ENCODE measurements around the gene ARHGAP4.

Gene ARHGAP4

DNA sequence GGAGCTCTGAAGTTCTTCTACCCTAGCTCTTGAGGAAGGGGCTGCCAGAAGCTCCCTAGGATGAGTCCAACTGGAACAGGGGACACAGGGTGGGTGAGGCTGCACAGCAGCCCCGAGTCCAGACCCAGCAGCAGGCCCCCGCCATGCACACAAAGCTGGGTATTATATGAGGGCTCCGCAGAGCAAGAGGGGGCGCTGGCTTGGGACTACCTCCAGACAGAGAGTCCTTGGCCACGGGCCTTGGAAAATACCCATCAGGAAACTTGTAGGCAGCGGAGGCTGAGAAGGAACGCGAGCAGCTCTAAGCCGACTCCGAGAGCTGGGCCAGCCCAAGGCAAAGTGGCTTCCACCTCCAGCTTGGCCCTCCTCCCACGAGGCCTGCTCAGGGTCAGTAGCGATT, 37.5 kb upstream of the ARHGAP4 start:
- no peak for DNase-seq (ENCODE audit: low read depth, low spot score)

DNA sequence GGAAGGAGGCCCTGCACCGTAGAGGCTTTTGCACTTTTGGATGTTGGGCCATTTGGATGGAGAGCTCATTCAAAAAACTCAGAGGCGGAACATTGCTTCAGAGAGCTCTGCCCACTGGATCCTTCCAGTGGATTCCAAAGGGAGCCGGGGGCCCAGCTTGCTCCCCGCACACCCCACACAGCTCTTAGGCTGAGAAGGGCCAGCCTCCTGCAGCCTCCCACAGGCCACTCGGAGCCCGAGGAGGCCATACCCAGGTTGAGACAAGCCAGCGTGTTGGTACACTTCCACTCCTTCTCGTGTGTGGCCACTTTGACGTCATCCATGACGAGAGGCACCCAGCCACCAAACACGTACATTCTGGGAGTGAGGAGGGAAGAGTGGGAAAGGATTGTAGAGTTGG, 35.2 kb upstream of the ARHGAP4 start:
- no peak for DNase-seq (ENCODE audit: low read depth, low spot score)

DNA sequence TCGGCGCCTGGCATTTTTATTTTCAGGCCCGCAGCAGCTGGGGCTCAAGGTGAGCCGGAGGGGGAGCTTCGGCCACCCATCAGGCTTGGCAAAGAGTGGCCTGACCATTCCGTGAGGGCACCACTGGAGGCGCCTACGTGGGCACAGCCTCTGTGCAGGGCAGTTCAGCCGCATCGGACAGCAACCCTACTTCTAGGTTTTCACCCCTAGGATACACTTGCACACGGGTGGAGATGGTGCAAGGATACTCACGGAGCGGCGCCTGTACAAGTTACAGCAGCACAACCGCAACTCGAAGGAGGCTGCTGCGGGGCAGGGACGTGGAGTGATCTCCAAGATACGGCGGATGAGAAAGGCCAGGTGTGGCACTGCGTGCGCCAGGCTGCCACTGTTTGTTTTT, 34.7 kb upstream of the ARHGAP4 start:
- no peak for DNase-seq (ENCODE audit: low read depth, low spot score)

DNA sequence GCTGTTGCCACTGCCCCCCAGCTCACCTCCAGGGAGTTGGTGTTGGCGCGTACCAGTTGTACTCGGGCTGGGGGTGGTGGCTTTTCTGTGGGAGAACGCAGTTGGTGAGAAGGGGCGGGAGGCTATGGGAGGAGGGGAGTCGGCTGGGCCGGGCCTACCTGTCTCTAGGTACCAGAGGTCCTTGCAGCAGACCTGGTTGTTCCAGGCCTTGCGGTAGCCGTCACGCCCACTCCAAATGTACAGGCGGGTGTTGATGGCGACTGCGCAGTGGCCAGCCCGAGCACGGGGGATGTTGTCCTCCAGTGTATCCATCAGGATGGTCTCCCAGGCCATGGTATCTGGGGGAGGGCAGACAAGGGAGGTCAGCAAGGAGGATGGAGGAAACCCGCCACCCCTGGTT, 34.0 kb upstream of the ARHGAP4 start:
- DNase-seq (ENCODE audit: low read depth, low spot score) = no peak

DNA sequence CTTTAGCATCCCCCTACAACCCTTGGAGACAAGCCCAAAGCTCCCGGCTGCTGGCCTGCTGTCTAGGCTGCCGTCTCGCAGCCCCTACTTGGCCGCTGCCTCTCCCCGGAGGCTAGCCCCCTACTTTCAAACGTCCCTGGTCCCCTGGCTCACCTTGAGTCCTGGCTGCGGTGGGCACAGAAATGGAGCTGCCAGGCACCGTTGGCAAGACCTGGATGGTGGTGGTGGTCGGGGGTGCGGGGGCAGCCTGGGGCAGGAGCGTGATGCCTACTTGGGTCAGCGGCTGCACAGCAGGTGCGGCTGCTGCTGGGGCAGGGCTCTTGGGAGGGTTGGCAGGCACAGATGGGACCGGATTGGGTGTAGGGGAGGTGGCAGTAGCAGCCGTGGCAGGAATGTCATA, 33.6 kb upstream of the ARHGAP4 start:
- DNase-seq (ENCODE audit: low read depth, low spot score) = no peak

DNA sequence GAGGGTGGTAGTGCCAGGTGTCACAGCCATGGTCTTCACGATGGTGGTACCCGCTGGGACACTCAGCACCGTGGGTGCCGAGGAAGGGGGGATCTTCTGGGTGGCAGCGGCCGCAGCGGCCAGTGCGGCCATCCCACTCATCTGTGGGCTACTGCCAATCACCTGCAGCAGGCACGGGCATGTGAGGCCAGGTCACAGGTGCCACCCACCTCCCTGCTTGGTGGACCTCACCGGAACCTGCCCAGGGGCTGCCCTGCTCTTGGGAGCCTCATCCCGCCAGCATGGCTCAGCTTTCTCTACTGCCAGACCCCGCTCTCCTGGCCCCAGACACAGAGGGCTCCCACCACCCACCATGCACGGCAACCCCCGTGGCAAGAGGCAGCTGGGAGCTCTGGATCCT, 32.5 kb upstream of the ARHGAP4 start:
- DNase-seq (ENCODE audit: low read depth, low spot score) = no peak

DNA sequence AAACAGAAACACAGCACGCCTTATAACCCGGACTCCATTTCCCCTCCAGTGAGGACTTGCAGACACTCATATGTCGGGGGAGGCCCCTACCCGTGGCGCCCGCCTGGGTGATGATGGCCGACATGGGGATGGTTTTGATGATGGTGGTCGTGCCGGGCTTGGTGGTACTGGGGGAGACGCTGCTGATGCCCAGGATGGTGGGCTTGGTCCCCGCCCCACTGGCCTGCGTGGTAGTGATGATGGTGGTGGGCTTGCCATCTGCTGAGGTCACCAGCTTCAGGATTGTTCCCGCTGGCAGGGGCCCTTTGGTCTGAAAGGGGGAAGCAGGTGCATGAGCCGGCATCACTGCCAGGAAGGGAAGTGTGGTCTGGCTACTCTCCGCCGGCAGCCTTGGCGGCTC, 31.2 kb upstream of the ARHGAP4 start:
- no peak for DNase-seq (ENCODE audit: low read depth, low spot score)

DNA sequence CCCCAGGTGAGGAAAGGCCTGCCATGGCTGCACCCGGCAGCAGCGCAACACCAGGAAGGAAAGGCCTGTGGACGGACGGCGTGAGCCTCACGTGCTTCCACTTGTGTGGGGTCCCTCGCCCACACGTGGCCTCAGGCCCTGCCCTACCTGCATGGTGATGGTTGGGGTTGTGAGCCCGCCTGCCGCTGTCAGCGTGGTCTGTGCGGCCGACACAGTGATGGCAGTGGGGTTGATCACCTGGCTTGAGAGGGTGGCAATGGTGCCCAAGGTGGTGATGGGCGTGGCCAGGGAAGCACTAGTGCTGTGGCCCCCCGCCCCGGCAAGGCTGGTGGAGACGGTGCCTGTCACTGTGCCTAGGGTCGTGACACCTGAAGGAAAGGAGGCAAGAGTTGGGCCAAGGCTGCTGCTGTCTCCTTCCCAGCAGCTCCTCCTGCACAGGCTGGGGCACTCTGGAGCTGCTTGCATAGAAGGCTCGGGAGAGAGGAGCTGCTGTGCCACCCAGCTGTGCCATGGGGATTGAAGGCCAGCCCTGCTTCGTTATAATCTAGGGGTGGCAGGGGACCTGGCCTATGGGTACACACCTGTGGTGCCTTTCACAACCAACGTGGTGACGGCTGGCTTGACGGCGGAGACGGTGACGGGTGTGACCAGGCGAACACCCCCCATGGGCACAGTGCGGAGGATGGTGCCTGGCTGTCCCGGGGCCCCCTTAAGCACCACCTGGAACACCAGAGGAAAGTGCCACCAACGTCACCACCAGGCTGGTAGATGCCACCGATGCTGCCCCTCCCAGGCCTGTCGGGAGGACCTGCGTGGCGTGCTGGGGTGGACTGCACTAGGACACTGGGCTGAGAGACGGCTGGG, 30.2 kb upstream of the ARHGAP4 start:
- no peak for DNase-seq (ENCODE audit: low read depth, low spot score)

DNA sequence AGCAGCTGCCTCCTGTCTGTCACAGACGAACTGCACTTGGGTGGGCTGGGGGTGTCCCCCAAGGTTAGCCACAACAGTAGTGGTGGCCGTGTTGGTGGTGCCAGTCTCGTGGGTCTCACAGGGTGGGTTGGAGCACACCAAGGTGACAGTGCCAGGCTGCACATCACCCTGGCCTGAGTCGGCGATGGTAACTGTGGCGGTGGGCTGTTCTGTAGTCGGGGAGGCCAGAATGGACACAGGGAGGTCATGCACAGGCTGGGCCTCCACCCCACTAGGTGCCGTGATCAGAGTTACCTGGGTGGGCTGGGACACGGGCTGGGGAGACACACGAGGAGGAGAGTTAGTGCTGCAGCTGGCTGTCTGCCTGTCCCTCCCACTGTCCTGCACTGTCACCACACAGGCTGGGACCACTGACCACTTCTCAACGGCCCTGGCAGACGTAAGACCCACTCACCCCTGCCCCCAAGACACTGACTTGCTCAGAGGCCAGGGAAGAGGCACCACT, 29.2 kb upstream of the ARHGAP4 start:
- DNase-seq (ENCODE audit: low read depth, low spot score) = no peak

DNA sequence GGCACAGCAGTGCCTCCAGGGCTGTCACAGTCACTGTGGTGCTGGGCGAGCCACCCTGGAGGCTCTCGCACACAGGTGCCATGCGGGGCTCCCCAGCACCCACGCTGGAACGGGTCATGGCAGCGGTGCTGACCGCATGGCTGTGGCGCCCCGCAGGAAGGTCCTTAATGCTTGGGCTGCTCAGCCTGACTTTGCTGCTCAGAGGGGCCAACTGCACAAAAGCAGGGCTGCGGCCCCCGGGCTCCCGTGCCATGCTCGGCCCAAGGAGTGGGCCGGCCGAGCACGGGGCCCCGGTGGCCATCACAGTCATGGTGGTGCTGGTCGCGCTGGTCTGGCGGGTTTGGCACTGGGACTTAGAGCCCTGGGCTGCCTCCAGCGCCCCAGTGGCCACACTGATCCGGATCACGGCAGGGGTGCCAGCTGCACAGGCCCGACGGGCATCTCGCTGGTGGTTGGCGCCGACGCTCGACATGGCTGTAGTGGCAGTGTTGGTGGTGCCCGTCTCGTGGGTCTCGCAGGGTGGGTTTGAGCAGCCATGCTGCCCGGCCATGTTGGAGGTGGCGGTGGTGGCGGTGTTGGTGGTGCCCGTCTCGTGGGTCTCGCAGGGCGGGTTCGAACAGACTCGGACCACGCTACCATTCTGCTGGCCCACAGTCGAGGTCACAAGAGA, 28.6 kb upstream of the ARHGAP4 start:
- DNase-seq (ENCODE audit: low read depth, low spot score) = no peak

DNA sequence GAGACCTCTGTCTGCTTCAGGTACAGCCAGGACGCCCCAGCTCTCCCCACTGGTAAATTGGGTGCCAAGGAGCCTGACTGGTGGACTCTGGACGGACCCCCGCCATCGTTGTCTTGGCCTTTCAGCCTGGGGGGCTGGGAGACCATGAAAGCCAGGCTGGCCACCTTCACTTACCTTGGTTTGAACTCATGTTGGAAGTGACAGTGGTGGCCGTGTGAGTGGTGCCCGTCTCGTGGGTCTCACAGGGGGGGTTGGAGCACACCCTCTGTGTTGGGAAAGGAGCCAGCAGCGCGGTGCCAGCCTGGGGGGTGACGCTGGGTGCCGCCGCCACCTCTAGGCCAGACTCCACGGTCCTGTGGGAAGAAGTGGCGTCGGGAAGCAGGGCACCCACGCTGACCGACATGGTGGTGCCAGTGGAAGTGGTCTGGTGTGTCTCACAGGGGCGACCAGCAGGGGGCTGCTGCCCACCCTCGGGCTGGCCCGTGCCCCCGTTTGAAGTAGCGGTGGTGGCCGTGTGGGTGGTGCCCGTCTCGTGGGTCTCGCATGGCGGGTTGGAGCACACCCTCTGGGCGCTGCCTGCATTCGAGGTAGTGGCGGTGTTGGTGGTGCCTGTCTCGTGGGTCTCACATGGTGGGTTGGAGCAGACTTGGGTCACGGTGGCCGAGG, 28.0 kb upstream of the ARHGAP4 start:
- DNase-seq (ENCODE audit: low read depth, low spot score) = no peak

DNA sequence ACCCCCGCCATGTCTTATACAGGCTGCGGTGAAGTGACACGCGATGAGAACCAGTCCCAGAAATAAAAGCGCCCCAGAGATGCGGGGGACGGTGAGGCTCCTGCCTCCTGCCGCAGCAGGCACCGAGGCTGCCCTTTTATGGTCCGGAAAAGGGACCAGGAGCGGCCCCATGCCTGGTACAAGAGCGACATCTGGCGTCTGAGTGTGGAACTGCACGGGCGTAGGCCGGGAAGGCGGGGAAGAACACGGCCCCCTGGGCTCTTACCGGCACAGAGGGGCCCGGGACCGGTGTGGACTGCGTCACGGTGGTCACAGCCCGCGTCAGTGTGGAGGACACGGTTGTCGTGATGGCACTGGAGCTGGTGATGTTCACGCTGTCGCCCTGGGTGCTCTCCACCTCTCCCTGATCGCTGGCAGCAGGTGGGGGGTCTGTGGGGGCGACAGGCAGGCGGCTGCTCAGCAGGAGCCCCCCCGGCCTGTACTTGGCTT, 27.3 kb upstream of the ARHGAP4 start:
- peak; percentile 51 for DNase-seq (ENCODE audit: low read depth, low spot score)

DNA sequence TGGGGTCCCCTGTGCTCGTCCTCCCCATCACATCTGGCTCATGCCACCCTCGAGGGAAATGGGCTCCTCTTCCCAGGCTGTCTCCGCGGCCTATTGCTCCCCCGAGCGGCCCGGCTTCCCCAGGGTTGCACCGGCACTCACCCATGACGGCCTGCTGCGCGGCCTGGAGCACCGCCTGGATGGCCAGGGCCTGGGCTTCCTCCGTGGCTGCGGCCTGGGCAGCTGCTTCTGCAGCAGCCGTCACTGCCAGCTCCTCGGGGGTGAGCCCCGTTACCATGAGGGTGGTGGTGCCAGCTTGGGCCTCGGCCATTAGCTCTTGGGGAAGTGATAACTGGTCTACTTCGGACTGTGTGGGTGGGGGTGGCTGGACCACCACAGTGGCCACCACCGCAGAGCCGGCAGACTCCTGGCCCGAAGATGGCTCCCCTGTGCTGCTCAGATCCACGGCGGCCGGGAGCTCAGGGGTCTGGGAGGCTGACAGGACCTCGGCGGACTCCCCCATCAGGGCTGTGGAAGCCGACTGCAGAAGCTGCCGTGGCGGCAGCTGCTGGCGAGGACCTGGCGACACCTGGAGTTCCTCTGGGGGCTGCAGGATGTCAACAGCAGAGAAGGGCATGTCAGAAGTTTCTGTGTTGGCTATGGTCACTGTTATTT, 26.4 kb upstream of the ARHGAP4 start:
- DNase-seq (ENCODE audit: low read depth, low spot score) = no peak

DNA sequence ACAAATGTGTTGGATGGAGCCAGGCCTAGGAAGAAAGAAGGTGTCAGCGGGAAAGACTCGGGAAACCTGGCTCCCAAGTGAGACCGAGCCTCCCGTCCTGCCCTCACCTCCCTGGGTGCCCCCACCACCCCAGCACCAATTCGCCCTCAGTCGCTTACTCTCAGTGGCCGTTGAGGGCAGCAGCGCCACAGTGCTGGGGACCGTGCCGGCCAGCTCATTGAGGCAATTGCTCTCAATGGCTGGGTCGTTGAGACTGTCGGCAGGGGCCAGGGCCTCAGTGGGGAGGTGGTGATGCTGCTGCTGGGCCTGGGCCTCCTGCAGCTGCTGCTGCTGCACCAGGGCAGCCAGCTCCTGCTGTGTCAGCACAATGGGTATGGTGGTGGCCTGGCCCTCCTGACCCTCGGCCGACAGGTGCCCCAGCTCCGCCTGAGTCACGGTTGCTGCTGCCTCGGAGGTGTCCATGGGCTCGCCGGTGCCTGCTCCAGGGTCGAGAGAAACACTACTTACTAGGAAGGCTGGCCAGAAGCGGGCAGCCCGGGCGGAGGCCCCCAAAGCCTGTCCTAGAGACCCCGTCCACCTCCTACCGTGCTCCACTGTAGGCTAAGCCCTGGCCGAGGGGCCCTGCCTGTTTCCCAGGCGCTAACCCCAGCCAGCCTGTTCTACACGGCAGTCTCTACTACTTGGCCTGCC, 25.8 kb upstream of the ARHGAP4 start:
- DNase-seq (ENCODE audit: low read depth, low spot score) = no peak

DNA sequence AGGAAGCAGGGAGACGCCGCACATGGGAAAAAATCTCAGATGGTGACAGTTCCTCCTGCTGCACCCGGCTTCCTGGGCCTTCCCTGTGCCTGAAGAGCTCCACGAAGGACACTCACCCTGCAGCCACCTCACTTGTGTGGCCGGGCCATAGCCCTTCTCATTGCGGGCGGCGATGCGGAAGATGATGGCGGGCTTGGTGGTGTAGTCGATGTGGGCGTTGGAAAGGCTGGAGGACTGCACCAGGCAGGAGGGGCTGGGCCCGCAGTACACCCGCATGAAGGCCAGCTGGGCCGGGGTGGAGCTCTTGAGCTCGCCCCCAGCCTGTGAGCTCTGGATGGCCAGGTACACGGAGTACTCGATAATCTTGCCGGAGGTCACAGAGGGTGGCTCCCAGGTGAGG, 24.1 kb upstream of the ARHGAP4 start:
- DNase-seq (ENCODE audit: low read depth, low spot score) = no peak

DNA sequence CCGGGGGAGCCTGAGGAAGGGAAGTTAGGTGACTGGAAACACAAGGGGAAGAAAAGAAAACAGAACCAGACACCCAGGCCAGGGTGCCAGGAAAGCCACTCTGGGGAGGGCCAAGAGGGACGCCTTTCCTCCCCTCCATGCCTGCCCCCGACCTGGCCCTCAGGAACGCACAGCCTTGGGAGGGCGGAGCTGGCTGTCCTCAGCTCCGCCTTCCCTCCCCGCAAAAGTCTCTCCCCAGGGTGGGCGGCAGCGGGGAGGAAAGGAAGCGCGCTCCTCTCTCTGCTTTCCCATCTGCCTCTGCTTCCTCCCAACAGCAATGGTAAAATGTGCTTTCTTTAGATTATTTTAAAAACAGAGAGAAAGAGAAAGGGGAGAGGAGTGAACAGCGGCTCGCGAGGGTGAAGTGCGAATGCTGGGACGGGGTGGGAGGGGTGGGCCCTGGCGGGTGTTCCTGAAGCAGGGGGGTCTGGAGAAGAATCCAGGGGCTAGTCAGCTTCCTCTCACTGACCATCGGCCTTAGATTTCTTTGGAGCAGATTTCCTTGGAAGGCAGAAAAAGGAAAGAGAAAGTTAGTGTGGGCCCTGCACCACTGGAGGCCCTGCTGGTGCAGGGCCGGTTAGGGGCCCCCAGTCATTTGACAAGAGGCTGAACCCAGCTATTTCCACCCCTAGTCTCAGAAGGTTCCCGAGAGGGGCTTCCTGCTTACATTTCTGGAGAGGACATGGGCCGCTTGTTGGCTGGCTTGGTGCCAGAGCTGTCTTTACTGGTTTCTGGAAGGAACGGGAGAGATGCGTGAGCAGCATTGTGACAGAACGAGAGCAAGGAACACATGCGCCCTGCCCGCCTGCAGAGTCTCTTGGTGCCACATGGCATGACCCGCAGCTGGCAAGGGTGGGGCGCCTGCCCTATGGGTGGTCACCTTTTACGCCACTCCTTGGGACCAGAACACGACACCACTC, 23.1 kb upstream of the ARHGAP4 start:
- no peak for DNase-seq (ENCODE audit: low read depth, low spot score)

DNA sequence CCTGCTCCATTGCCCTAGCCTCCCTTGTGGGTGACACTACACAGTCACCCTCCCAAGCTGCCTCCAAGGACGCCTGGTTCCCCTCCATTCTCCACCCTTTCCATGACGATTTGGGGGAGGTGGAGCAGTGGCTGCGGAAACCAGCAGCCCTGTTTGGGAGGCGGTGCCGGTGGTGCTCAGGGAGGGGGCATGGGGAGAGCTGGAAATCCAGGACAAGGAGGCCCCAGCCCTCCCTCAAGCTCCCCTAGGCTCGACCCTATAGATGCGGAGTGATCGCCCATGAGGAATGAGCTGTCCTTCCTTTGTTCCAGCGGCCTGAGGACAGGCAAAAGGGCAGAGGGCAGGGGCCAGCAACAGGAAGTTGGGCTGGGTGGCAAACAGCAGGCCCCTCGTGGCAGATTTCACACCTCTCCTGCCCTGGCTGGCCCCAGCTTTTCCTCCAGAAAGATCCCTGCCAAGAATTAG, 22.0 kb upstream of the ARHGAP4 start:
- no peak for DNase-seq (ENCODE audit: low read depth, low spot score)

DNA sequence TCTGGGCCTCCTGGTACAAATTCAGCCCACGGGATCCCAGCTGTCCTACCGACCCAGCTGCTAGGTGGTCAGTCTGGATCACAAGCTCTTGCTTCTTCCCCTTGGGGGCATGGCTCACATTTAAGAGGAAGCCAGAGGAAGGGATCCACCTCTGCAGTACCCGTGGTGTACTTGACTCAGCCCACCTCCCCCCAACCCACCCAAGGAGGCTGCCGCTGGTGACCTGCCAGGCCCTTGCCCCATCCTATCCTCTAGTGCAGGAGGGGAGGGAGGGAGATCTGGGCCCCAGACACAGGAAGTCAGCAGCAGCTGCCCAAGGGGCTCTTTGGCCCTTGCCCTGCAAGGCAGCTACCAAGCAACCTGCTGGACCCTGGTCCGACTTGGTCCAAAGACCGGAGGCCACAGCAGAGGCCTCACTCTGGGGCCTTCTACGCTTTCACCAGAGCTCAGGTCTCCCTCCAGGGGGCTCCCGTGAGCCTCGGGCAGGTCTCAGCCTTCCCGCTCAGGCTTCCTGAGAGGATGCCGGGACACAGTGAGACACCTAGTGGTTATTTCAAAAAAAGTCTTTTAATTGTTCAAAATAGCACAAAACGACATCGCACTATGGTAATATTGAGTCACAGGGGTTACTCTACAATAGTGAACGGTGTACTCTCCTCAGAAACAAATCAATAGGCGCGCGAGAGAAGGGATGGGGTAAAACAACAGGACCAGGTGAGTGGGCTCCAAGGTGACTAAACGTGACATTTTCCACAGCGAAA, 21.1 kb upstream of the ARHGAP4 start:
- DNase-seq (ENCODE audit: low read depth, low spot score) = peak; percentile 60
